ENCODE results near the gene CCNT2.

Gene CCNT2

DNA sequence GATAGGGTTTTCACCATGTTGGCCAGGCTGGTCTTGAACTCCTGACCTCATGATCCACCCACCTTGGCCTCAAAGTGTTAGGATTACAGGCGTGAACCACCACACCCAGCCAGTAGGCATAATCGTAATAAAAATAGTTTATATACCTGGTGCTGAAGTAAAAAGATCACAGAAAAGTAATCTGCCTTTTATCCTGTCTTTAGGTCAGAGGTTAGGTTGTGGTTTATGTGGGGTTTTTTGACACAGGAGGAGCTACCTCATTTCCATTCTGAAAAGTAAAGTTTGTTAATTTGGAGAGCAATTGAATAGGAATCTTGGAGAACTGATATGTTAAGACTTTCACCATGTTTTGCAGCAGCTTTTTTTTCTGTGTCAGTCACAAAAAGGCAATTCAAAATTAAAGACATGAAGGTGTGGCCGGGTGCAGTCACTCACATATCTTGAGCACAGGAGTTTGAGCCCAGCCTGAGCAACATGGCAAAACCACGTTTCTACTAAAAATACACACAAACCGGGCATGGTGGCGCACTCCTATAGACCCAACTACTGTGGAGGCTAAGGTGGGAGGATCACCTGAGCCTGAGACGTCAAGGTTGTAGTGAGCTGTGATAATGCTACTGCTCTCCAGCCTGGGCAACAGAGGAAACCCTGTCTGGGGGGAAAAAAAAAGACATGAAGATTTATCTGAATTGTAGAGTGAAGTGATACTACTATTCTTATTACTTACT, 31.5 kb downstream of the CCNT2 start:
- TF ChIP-seq, protein P1, sequence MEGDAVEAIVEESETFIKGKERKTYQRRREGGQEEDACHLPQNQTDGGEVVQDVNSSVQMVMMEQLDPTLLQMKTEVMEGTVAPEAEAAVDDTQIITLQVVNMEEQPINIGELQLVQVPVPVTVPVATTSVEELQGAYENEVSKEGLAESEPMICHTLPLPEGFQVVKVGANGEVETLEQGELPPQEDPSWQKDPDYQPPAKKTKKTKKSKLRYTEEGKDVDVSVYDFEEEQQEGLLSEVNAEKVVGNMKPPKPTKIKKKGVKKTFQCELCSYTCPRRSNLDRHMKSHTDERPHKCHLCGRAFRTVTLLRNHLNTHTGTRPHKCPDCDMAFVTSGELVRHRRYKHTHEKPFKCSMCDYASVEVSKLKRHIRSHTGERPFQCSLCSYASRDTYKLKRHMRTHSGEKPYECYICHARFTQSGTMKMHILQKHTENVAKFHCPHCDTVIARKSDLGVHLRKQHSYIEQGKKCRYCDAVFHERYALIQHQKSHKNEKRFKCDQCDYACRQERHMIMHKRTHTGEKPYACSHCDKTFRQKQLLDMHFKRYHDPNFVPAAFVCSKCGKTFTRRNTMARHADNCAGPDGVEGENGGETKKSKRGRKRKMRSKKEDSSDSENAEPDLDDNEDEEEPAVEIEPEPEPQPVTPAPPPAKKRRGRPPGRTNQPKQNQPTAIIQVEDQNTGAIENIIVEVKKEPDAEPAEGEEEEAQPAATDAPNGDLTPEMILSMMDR (IDR thresholded peaks at IDR 0.05), result no peak
- no peak for DNase-seq
- Histone ChIP-seq H3K4me3 (no peak overlapping the region), H3K9me3 (no peaks in the 10 kb centered on the region), H3K36me3 (peaks cover 56 to 82% (median 63%) of the 10 kb centered on the region in 3 donors), H3K27me3 (no peaks in the 10 kb centered on the region), H3K4me1 (no peaks in the 10 kb centered on the region), H3K27ac (no peak overlapping the region)
- intact Hi-C loops (cut with DNase I; ENCODE audit: low total_unique reads), result no loop called here

DNA sequence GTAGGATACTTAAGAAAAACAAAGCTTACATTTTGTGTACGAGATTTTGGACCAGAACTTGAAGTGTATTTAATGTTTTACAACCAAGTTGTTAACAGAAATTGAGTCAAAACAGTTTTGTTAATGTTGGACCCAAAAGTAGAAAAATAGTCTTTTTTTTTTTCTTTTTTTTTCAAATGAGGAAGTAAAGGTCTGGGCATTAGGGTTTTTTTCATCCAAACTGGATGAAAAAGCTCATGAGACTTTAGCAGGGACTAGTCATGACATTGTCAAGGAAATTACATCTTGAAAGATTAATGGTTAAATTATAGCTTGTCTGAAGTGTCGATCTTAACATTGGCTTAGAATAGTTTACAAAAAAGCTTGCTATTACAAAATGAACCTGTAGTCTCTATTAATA, 32.3 kb downstream of the CCNT2 start:
- H3K4me1 ChIP-seq, result no peaks in the 10 kb centered on the region
- intact Hi-C loops (cut with DNase I; ENCODE audit: low total_unique reads), result no loop called here
- no peaks in the 10 kb centered on the region for H3K27me3 ChIP-seq
- no peak overlapping the region for H3K27ac ChIP-seq
- no peak for DNase-seq
- H3K9me3 ChIP-seq, result no peaks in the 10 kb centered on the region
- no peak overlapping the region for H3K4me3 ChIP-seq
- TF ChIP-seq, protein P1 (IDR thresholded peaks at IDR 0.05), result no peak
- H3K36me3 ChIP-seq, result peaks cover 62 to 82% (median 66%) of the 10 kb centered on the region in 3 donors

DNA sequence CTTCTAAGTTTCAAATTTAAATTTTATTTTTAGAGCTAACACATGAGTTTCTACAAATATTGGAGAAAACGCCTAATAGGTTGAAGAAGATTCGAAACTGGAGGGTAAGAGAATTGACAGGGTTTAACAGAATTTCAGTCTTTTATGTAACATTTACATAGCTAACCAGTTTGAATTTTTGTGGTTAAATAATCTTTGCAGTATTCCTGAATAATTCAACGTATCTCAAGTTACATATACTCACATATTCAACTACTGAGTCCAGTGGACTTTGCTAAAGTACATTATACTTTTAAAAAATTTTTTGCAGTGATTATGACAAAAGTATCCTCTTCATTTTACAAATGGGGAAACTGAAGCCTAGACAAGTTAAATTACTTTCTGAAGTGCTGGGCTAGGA, 34.0 kb downstream of the CCNT2 start:
- DNase-seq, result no peak
- Histone ChIP-seq H3K27ac (no peak overlapping the region), H3K36me3 (peaks cover 67 to 77% (median 68%) of the 10 kb centered on the region in 3 donors), H3K27me3 (no peaks in the 10 kb centered on the region), H3K9me3 (no peaks in the 10 kb centered on the region), H3K4me3 (no peak overlapping the region), H3K4me1 (no peaks in the 10 kb centered on the region)
- TF ChIP-seq, protein P1 (IDR thresholded peaks at IDR 0.05), result no peak
- intact Hi-C loops (cut with DNase I; ENCODE audit: low total_unique reads), result no loop called here

DNA sequence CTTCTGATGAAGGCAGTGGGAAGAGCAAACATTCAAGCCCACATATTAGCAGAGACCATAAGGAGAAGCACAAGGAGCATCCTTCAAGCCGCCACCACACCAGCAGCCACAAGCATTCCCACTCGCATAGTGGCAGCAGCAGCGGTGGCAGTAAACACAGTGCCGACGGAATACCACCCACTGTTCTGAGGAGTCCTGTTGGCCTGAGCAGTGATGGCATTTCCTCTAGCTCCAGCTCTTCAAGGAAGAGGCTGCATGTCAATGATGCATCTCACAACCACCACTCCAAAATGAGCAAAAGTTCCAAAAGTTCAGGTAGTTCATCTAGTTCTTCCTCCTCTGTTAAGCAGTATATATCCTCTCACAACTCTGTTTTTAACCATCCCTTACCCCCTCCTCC, 35.4 kb downstream of the CCNT2 start:
- no peaks in the 10 kb centered on the region for H3K4me1 ChIP-seq
- no peak overlapping the region for H3K4me3 ChIP-seq
- no peak overlapping the region for H3K27ac ChIP-seq
- peaks cover 53 to 63% (median 57%) of the 10 kb centered on the region in 3 donors for H3K36me3 ChIP-seq
- intact Hi-C loops (cut with DNase I; ENCODE audit: low total_unique reads), result no loop called here
- TF ChIP-seq, protein P1 (IDR thresholded peaks at IDR 0.05), result no peak
- no peak for DNase-seq
- no peaks in the 10 kb centered on the region for H3K9me3 ChIP-seq
- no peaks in the 10 kb centered on the region for H3K27me3 ChIP-seq

DNA sequence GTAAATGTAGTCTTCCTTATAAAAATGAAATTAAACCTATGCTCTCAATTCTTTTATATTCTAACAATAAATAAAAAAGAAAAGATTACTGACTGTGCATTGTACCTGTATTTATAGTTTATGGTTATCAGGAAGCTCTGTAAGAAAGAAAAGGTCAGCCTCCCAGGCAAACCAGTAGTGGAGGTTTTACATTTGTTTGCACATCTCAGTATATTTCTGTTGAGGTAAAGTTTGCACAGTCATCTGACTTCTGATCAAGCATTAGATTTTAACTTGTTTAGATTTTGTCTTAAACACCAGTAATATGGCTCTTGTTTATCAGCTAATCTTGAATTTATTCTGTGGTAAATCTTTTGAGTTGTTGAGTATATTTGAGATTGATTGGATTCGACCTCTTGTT, 37.1 kb downstream of the CCNT2 start:
- Histone ChIP-seq H3K27me3 (no peaks in the 10 kb centered on the region), H3K4me3 (no peak overlapping the region), H3K9me3 (no peaks in the 10 kb centered on the region), H3K36me3 (peaks cover 37 to 48% (median 43%) of the 10 kb centered on the region in 3 donors), H3K4me1 (no peaks in the 10 kb centered on the region), H3K27ac (no peak overlapping the region)
- TF ChIP-seq, protein P1 (IDR thresholded peaks at IDR 0.05), result no peak
- intact Hi-C loops (cut with DNase I; ENCODE audit: low total_unique reads), result no loop called here
- no peak for DNase-seq
